GM21526 (cell line): Measurements from ENCODE around the gene KCNA3.
A peak's percentile ranks its signal among the peaks of the same experiment; 100 is the strongest.
"Not testable (repeated sequence)": the region's sequence is repeated elsewhere in the genome, so short reads cannot be mapped to it uniquely, and the experiment has no call there.

ENCODE experiments used
- ATAC-seq: cut with Tn5 transposase; IDR thresholded peaks from one replicate; pipeline ENCODE4 v1.9.1; 2021; ENCODE audit warnings: moderate library complexity; ENCODE audit not compliant: unreplicated experiment, low FRiP score

The KCNA3 gene

GRCh38 chr1:110680036-110680735 lies 5.4 kb upstream of the KCNA3 start:
- no peak for ATAC-seq

- no peak for ATAC-seq
Observed at GRCh38 chr1:110677526-110677925, 2.8 kb upstream of the KCNA3 start.

- ATAC-seq, result no peak
Observed at GRCh38 chr1:110676970-110677369, 2.2 kb upstream of the KCNA3 start.

GRCh38 chr1:110675060-110675791 lies 486 bp upstream of the KCNA3 start:
- no peak for ATAC-seq

GRCh38 chr1:110673805-110674336 lies 869 bp downstream of the KCNA3 start:
- ATAC-seq, result no peak

- ATAC-seq, result no peak
Observed at GRCh38 chr1:110673197-110673701, 1.5 kb downstream of the KCNA3 start.

- ATAC-seq, result peak; percentile 57
Observed at GRCh38 chr1:110672753-110673108, 2.0 kb downstream of the KCNA3 start.

GRCh38 chr1:110672001-110672752 lies 2.6 kb downstream of the KCNA3 start:
- ATAC-seq, result no peak

- no peak for ATAC-seq
Observed at GRCh38 chr1:110671361-110671760, 3.4 kb downstream of the KCNA3 start.

GRCh38 chr1:110668549-110668948 lies 6.2 kb downstream of the KCNA3 start:
- ATAC-seq, result no peak

GRCh38 chr1:110667776-110668175 lies 7.0 kb downstream of the KCNA3 start:
- no peak for ATAC-seq

- no peak for ATAC-seq
Observed at GRCh38 chr1:110663241-110663640, 11.5 kb downstream of the KCNA3 start.

- not testable (repeated sequence) for ATAC-seq
Observed at GRCh38 chr1:110659559-110659958, 15.2 kb downstream of the KCNA3 start.

GRCh38 chr1:110657351-110657750 lies 17.4 kb downstream of the KCNA3 start:
- no peak for ATAC-seq

GRCh38 chr1:110650609-110651008 lies 24.1 kb downstream of the KCNA3 start:
- ATAC-seq, result no peak

- no peak for ATAC-seq
Observed at GRCh38 chr1:110648417-110648816, 26.3 kb downstream of the KCNA3 start.

GRCh38 chr1:110647254-110647891 lies 27.4 kb downstream of the KCNA3 start:
- no peak for ATAC-seq

GRCh38 chr1:110645821-110646735 lies 28.7 kb downstream of the KCNA3 start:
- no peak for ATAC-seq

GRCh38 chr1:110645211-110645610 lies 29.5 kb downstream of the KCNA3 start:
- ATAC-seq, result no peak
